Endothelial cell of umbilical vein (primary cell): ENCODE measurements around the gene AGRN. TPM values are rescaled to one million over a fixed set of nuclear protein-coding genes. Genes with fewer than 3 reads are reported as not detected.

Experiments used
- polyA plus RNA-seq, 4 experiments: library from polyadenylated mRNA; depleted of rRNA in 3 of 4; stranded (reverse) in 3 of 4; unstranded in 1 of 4; fragments of >200 nt; gene quantifications; 2 replicates each; pipeline versions ENCODE4 v1.2.1 to v1.2.3, GENCODE V29; 2011 to 2012; ENCODE audit warnings: missing spikeins in 1 of 4
- small RNA-seq: library from RNA; depleted of rRNA; stranded (forward); fragments of <200 nt; gene quantifications from one replicate; pipeline ENCODE3, GENCODE V24; 2012; ENCODE audit warnings: low replicate concordance, low read depth; ENCODE audit not compliant: insufficient read depth, insufficient read length
- total RNA-seq: library from RNA; stranded (reverse); gene quantifications from 2 replicates; pipeline ENCODE4 v1.2.3, GENCODE V29; 2021

The AGRN gene
- total and polyA plus RNA-seq, 2 donors (not counting 3 experiments of a cell fraction or from before 2014, with no cell fraction given), result 66.6 to 67.8 TPM

Small RNA genes lying within 50 kb of the gene (small RNA-seq; reads per million reads assigned to genes)
- not detected for gene AL645608.3

Other genes with a start within 250 kb of the AGRN start
- gene SAMD11, start 96.2 kb upstream of the AGRN start, total RNA-seq, result not detected in 2 replicates
- 0.08 TPM in 1 of 2 replicates, not detected in the other for gene SAMD11, start 96.2 kb upstream of the AGRN start, polyA plus RNA-seq
- gene NOC2L, start 60.9 kb upstream of the AGRN start, total RNA-seq, result 87.9 and 88.6 TPM in 2 replicates
- gene NOC2L, start 60.9 kb upstream of the AGRN start, polyA plus RNA-seq, result 50.7 and 55.3 TPM in 2 replicates
- gene KLHL17, start 59.5 kb upstream of the AGRN start, total RNA-seq, result 28.6 and 30.1 TPM in 2 replicates
- gene KLHL17, start 59.5 kb upstream of the AGRN start, polyA plus RNA-seq, result 27.0 and 39.9 TPM in 2 replicates
- 0.48 and 0.88 TPM in 2 replicates for gene PLEKHN1, start 53.6 kb upstream of the AGRN start, total RNA-seq
- gene PLEKHN1, start 53.6 kb upstream of the AGRN start, polyA plus RNA-seq, result 0.29 and 0.35 TPM in 2 replicates
- gene PERM1, start 38.0 kb upstream of the AGRN start, total RNA-seq, result not detected in 2 replicates
- gene PERM1, start 38.0 kb upstream of the AGRN start, polyA plus RNA-seq, result not detected in 2 replicates
- gene HES4, start 20.0 kb upstream of the AGRN start, total RNA-seq, result 32.0 and 37.6 TPM in 2 replicates
- 30.5 and 50.6 TPM in 2 replicates for gene HES4, start 20.0 kb upstream of the AGRN start, polyA plus RNA-seq
- 44.6 and 47.6 TPM in 2 replicates for gene ISG15, start 6.6 kb upstream of the AGRN start, total RNA-seq
- gene ISG15, start 6.6 kb upstream of the AGRN start, polyA plus RNA-seq, result 154 and 220 TPM in 2 replicates
- gene RNF223, start 54.2 kb downstream of the AGRN start, total RNA-seq, result not detected in 2 replicates
- gene RNF223, start 54.2 kb downstream of the AGRN start, polyA plus RNA-seq, result not detected in 2 replicates
- 19.7 and 20.1 TPM in 2 replicates for gene C1orf159, start 96.0 kb downstream of the AGRN start, total RNA-seq
- gene C1orf159, start 96.0 kb downstream of the AGRN start, polyA plus RNA-seq, result 16.1 and 20.1 TPM in 2 replicates
- gene TTLL10, start 153.8 kb downstream of the AGRN start, total RNA-seq, result not detected in 2 replicates
- gene TTLL10, start 153.8 kb downstream of the AGRN start, polyA plus RNA-seq, result not detected in 2 replicates
- gene TNFRSF18, start 186.5 kb downstream of the AGRN start, total RNA-seq, result not detected in 2 replicates
- gene TNFRSF18, start 186.5 kb downstream of the AGRN start, polyA plus RNA-seq, result not detected in 2 replicates
- gene TNFRSF4, start 194.0 kb downstream of the AGRN start, total RNA-seq, result 0.62 and 1.5 TPM in 2 replicates
- gene TNFRSF4, start 194.0 kb downstream of the AGRN start, polyA plus RNA-seq, result 0.55 and 1.4 TPM in 2 replicates
- gene SDF4, start 211.9 kb downstream of the AGRN start, total RNA-seq, result 171 and 185 TPM in 2 replicates
- 156 and 175 TPM in 2 replicates for gene SDF4, start 211.9 kb downstream of the AGRN start, polyA plus RNA-seq
- gene B3GALT6, start 212.1 kb downstream of the AGRN start, total RNA-seq, result 24.4 and 24.6 TPM in 2 replicates
- gene B3GALT6, start 212.1 kb downstream of the AGRN start, polyA plus RNA-seq, result 34.1 and 43.3 TPM in 2 replicates
- gene C1QTNF12, start 226.6 kb downstream of the AGRN start, total RNA-seq, result 1.9 and 4.1 TPM in 2 replicates
- 0.67 and 1.0 TPM in 2 replicates for gene C1QTNF12, start 226.6 kb downstream of the AGRN start, polyA plus RNA-seq